ENCODE results near the gene ACHE.
"Not testable (repeated sequence)": the region's sequence is repeated elsewhere in the genome, so short reads cannot be mapped to it uniquely, and the experiment has no call there.

Gene ACHE

DNA sequence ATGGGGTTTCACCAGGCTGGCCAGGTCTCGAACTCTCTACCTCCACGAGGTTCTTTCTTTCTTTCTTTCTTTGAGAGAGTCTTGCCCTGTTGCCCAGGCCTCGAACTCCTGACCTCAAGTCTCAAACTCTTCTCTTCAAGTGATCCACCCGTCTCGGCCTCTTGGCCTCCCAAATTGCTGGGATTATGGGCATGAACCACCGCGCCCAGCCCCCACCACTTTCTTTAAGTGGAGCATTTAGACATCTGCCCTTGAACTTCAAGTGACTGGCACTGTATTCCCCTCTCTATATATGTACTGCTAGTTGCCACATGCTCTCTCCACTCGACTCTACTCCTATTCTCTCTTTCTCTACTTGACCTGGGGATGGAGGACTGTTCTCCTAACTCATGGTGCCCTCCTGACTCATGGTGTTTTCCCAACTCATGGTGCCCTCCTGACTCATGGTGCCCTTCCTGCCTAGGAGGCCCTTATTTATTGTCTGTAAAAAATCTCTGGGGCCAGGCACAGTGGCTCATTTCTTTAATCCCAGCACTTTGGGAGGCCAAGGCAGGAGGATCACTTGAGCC is 19.3 kb upstream of the ACHE start:
- DNase-seq (ENCODE audit: insufficient read length, low spot score) = no peak
- TF ChIP-seq POLR2A (IDR thresholded peaks at IDR 0.05; ENCODE audit: low read depth, low read length) = no peak
- no peak for TF ChIP-seq POLR2AphosphoS5 (IDR thresholded peaks at IDR 0.05; ENCODE audit: low read depth, low read length)
- TF ChIP-seq POU2F2 (IDR thresholded peaks at IDR 0.05; ENCODE audit: low read depth, low read length) = no peak
- no peak for TF ChIP-seq PAX5 (IDR thresholded peaks at IDR 0.05; ENCODE audit: insufficient read depth, low read length, severe bottlenecking)
- no peak for TF ChIP-seq TAF1 (IDR thresholded peaks at IDR 0.05; ENCODE audit: low read depth, low read length)
- TF ChIP-seq SPI1 (IDR thresholded peaks at IDR 0.05; ENCODE audit: low read depth, low read length) = no peak

DNA sequence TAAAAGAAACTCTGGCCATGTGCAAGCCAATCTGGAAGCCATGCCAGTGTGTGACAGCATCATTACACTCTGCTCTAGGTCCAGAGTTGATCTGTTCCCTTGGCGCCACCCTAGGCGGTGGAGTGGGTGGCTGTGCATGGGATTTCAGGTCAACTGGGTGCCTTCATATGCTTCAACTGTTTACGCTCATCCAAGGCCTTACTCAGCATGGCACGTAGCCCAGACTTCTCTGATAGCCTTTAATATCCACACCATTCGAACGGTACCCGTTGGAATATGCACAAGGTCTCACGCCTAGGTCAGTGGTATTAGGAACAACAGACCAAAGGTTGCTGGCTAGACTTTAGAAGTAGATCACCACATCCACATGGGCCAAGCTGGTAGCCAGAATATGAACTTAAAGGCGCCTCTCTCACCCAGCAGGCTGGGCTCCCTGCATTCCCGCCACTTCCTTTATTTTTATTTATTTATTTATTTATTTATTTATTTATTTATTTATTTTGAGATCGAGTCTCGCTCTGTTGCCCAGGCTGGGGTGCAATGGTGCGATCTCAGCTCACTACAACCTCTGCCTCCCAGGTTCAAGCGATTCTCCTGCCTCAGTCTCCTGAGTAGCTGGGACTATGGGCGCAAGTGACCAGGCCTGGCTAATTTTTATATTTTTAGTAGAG is 18.7 kb upstream of the ACHE start:
- TF ChIP-seq POLR2AphosphoS5 (IDR thresholded peaks at IDR 0.05; ENCODE audit: low read depth, low read length) (no peak), TAF1 (IDR thresholded peaks at IDR 0.05; ENCODE audit: low read depth, low read length) (no peak), POLR2A (IDR thresholded peaks at IDR 0.05; ENCODE audit: low read depth, low read length) (no peak), POU2F2 (IDR thresholded peaks at IDR 0.05; ENCODE audit: low read depth, low read length) (no peak), PAX5 (IDR thresholded peaks at IDR 0.05; ENCODE audit: insufficient read depth, low read length, severe bottlenecking) (no peak), SPI1 (IDR thresholded peaks at IDR 0.05; ENCODE audit: low read depth, low read length) (no peak)
- FAIRE-seq (peak; percentile 20), DNase-seq (ENCODE audit: insufficient read length, low spot score) (no peak)

More for the DNA sequence above, 19.3 kb upstream of the ACHE start:
- FAIRE-seq = no peak

DNA sequence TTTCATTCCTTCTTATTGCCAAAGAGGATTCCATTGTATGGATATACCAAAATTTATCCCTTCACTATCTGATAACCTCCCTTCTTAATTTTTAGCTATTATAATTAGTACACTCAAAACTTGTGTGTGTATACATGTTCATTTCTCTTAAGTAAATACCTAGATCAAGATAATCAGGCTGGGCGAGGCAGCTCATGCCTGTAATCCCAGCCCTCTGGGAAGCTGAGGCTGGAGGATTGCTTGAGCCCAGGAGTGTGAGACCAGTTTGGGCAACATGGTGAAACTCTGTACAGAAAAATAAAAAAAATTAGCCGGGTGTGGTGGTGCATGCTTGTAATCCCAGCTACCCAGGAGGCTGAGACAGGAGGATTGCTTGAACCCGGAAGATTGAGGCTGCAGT is 15.8 kb upstream of the ACHE start:
- TF ChIP-seq POLR2A (IDR thresholded peaks at IDR 0.05; ENCODE audit: low read depth, low read length) = no peak
- TF ChIP-seq SPI1 (IDR thresholded peaks at IDR 0.05; ENCODE audit: low read depth, low read length) = no peak
- TF ChIP-seq PAX5 (IDR thresholded peaks at IDR 0.05; ENCODE audit: insufficient read depth, low read length, severe bottlenecking) = no peak
- no peak for TF ChIP-seq POU2F2 (IDR thresholded peaks at IDR 0.05; ENCODE audit: low read depth, low read length)
- TF ChIP-seq TAF1 (IDR thresholded peaks at IDR 0.05; ENCODE audit: low read depth, low read length) = no peak
- TF ChIP-seq POLR2AphosphoS5 (IDR thresholded peaks at IDR 0.05; ENCODE audit: low read depth, low read length) = no peak
- no peak for DNase-seq (ENCODE audit: insufficient read length, low spot score)
- FAIRE-seq = no peak

DNA sequence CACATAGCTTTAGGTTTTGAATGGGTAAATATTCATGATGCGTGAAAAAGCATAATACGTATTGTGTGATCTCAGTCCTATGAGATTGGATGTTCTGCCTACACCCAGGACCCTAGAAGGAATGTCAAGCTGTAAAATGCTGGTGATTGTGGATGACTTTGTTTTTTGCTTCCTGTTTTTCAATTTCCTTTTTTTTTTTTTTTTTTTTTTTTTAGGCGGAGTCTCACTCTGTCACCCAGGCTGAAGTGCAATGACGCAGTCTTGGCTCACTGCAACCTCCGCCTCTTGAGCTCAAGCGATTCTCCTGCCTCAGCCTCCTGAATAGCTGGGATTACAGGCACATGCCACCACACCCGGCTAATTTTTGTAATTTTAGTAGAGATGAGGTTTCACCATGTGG is 14.8 kb upstream of the ACHE start:
- not testable (repeated sequence) for DNase-seq (ENCODE audit: insufficient read length, low spot score); FAIRE-seq

DNA sequence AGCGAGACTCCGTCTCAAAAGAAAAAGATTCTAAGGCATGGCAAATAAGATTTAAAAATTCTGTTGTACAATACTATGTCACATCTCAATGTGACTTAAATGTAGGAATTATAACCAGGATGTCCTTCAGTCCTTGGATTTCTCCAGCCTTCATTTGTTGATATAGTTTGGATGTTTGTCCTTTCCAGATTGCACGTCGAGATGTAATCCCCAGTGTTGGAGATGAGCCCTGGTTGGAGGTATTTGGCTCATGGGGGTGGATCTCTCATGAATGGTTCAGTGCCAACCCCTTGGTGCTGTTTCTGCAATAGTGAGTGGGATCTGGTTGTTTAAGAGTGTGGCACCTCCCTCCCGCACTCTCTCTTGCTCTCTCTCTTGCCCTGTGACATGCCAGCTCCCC is 12.8 kb upstream of the ACHE start:
- no peak for DNase-seq (ENCODE audit: insufficient read length, low spot score)
- TF ChIP-seq POU2F2 (IDR thresholded peaks at IDR 0.05; ENCODE audit: low read depth, low read length) (no peak), POLR2AphosphoS5 (IDR thresholded peaks at IDR 0.05; ENCODE audit: low read depth, low read length) (no peak), PAX5 (IDR thresholded peaks at IDR 0.05; ENCODE audit: insufficient read depth, low read length, severe bottlenecking) (no peak), POLR2A (IDR thresholded peaks at IDR 0.05; ENCODE audit: low read depth, low read length) (no peak), TAF1 (IDR thresholded peaks at IDR 0.05; ENCODE audit: low read depth, low read length) (no peak), SPI1 (IDR thresholded peaks at IDR 0.05; ENCODE audit: low read depth, low read length) (no peak)
- no peak for FAIRE-seq

DNA sequence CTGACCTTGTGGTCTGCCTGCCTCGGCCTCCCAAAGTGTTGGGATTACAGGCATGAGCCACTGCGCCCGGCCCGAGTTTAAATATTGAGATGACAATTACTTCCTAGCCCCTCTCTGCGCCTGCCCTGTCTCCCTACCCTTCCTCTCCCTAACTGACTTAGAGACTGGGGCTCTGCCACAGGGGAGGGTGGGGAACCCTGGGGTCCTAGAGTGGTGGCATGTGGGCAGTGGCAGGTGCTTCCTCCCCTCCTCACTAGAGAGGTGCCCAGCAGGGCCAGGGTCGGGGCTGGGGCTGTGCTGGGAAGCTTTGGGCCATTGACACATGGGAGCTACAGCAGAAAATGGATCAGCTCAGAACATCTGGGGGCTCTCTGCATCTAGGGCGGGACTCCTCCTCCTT is 7.0 kb upstream of the ACHE start:
- TF ChIP-seq PAX5 (IDR thresholded peaks at IDR 0.05; ENCODE audit: insufficient read depth, low read length, severe bottlenecking) (no peak), SPI1 (IDR thresholded peaks at IDR 0.05; ENCODE audit: low read depth, low read length) (no peak), POLR2AphosphoS5 (IDR thresholded peaks at IDR 0.05; ENCODE audit: low read depth, low read length) (no peak), TAF1 (IDR thresholded peaks at IDR 0.05; ENCODE audit: low read depth, low read length) (no peak), POLR2A (IDR thresholded peaks at IDR 0.05; ENCODE audit: low read depth, low read length) (no peak), POU2F2 (IDR thresholded peaks at IDR 0.05; ENCODE audit: low read depth, low read length) (no peak)
- FAIRE-seq = no peak
- DNase-seq (ENCODE audit: insufficient read length, low spot score) = no peak

GRCh38 chr7:100901921-100902332 is 6.2 kb upstream of the ACHE start:
- TF ChIP-seq SPI1 (IDR thresholded peaks at IDR 0.05; ENCODE audit: low read depth, low read length) (no peak), PAX5 (IDR thresholded peaks at IDR 0.05; ENCODE audit: insufficient read depth, low read length, severe bottlenecking) (no peak), POLR2A (IDR thresholded peaks at IDR 0.05; ENCODE audit: low read depth, low read length) (no peak), POU2F2 (IDR thresholded peaks at IDR 0.05; ENCODE audit: low read depth, low read length) (no peak), POLR2AphosphoS5 (IDR thresholded peaks at IDR 0.05; ENCODE audit: low read depth, low read length) (no peak), TAF1 (IDR thresholded peaks at IDR 0.05; ENCODE audit: low read depth, low read length) (no peak)
- FAIRE-seq (no peak), DNase-seq (ENCODE audit: insufficient read length, low spot score) (no peak)

- no peak for TF ChIP-seq POLR2A (IDR thresholded peaks at IDR 0.05; ENCODE audit: low read depth, low read length)
- no peak for TF ChIP-seq POLR2AphosphoS5 (IDR thresholded peaks at IDR 0.05; ENCODE audit: low read depth, low read length)
- no peak for TF ChIP-seq SPI1 (IDR thresholded peaks at IDR 0.05; ENCODE audit: low read depth, low read length)
- TF ChIP-seq TAF1 (IDR thresholded peaks at IDR 0.05; ENCODE audit: low read depth, low read length) = no peak
- TF ChIP-seq PAX5 (IDR thresholded peaks at IDR 0.05; ENCODE audit: insufficient read depth, low read length, severe bottlenecking) = no peak
- TF ChIP-seq POU2F2 (IDR thresholded peaks at IDR 0.05; ENCODE audit: low read depth, low read length) = no peak
- no peak for FAIRE-seq
- no peak for DNase-seq (ENCODE audit: insufficient read length, low spot score)
Measured at GRCh38 chr7:100900978-100901377, 5.3 kb upstream of the ACHE start.

- DNase-seq (ENCODE audit: insufficient read length, low spot score) (no peak), FAIRE-seq (no peak)
- TF ChIP-seq TAF1 (IDR thresholded peaks at IDR 0.05; ENCODE audit: low read depth, low read length) = no peak
- no peak for TF ChIP-seq POLR2AphosphoS5 (IDR thresholded peaks at IDR 0.05; ENCODE audit: low read depth, low read length)
- TF ChIP-seq POU2F2 (IDR thresholded peaks at IDR 0.05; ENCODE audit: low read depth, low read length) = no peak
- no peak for TF ChIP-seq PAX5 (IDR thresholded peaks at IDR 0.05; ENCODE audit: insufficient read depth, low read length, severe bottlenecking)
- TF ChIP-seq POLR2A (IDR thresholded peaks at IDR 0.05; ENCODE audit: low read depth, low read length) = no peak
- TF ChIP-seq SPI1 (IDR thresholded peaks at IDR 0.05; ENCODE audit: low read depth, low read length) = no peak
Measured at GRCh38 chr7:100899432-100899831, 3.7 kb upstream of the ACHE start.
